ENCODE results near the gene NDUFS8.

NDUFS8 gene

GRCh38 chr11:68074584-68075352 lies 44.3 kb downstream of the NDUFS8 start:
- TF ChIP-seq CREB1 (IDR thresholded peaks at IDR 0.05; ENCODE audit: low read depth) (no peak), EGR1 (IDR thresholded peaks at IDR 0.05) (no peak), FOXM1 (IDR thresholded peaks at IDR 0.05; ENCODE audit: borderline replicate concordance, low read depth) (no peak), TCF12 (IDR thresholded peaks at IDR 0.05; ENCODE audit: low read depth) (no peak), USF1 (IDR thresholded peaks at IDR 0.05) (no peak), ZBTB7A (IDR thresholded peaks at IDR 0.05; ENCODE audit: low read depth) (no peak), EP300 (IDR thresholded peaks at IDR 0.05; ENCODE audit: borderline replicate concordance) (no peak), NFIC (IDR thresholded peaks at IDR 0.05) (no peak), MAX (IDR thresholded peaks at IDR 0.05) (no peak), TEAD4 (IDR thresholded peaks at IDR 0.05) (no peak), YY1 (IDR thresholded peaks at IDR 0.05; ENCODE audit: low read depth) (no peak), CEBPB (IDR thresholded peaks at IDR 0.05) (no peak), TAF1 (IDR thresholded peaks at IDR 0.05; ENCODE audit: low read depth) (no peak), REST (IDR thresholded peaks at IDR 0.05; ENCODE audit: low read depth) (no peak), RAD21 (IDR thresholded peaks at IDR 0.05; ENCODE audit: low read depth) (no peak)

- TF ChIP-seq EGR1 (IDR thresholded peaks at IDR 0.05) (no peak), FOXM1 (IDR thresholded peaks at IDR 0.05; ENCODE audit: borderline replicate concordance, low read depth) (no peak), REST (IDR thresholded peaks at IDR 0.05; ENCODE audit: low read depth) (no peak), USF1 (IDR thresholded peaks at IDR 0.05) (no peak), TEAD4 (IDR thresholded peaks at IDR 0.05) (no peak), CEBPB (IDR thresholded peaks at IDR 0.05) (no peak), TAF1 (IDR thresholded peaks at IDR 0.05; ENCODE audit: low read depth) (no peak), ZBTB7A (IDR thresholded peaks at IDR 0.05; ENCODE audit: low read depth) (no peak)
Observed at GRCh38 chr11:68076371-68077042, 46.0 kb downstream of the NDUFS8 start.

- TF ChIP-seq EP300 (IDR thresholded peaks at IDR 0.05; ENCODE audit: borderline replicate concordance) (no peak), YY1 (IDR thresholded peaks at IDR 0.05; ENCODE audit: low read depth) (no peak), CEBPB (IDR thresholded peaks at IDR 0.05) (no peak), REST (IDR thresholded peaks at IDR 0.05; ENCODE audit: low read depth) (no peak), NFIC (IDR thresholded peaks at IDR 0.05) (no peak), TEAD4 (IDR thresholded peaks at IDR 0.05) (no peak), RAD21 (IDR thresholded peaks at IDR 0.05; ENCODE audit: low read depth) (no peak), TCF12 (IDR thresholded peaks at IDR 0.05; ENCODE audit: low read depth) (no peak), FOXM1 (IDR thresholded peaks at IDR 0.05; ENCODE audit: borderline replicate concordance, low read depth) (no peak), USF1 (IDR thresholded peaks at IDR 0.05) (no peak), CREB1 (IDR thresholded peaks at IDR 0.05; ENCODE audit: low read depth) (no peak), MAX (IDR thresholded peaks at IDR 0.05) (no peak), TAF1 (IDR thresholded peaks at IDR 0.05; ENCODE audit: low read depth) (no peak)
Observed at GRCh38 chr11:68077617-68078582, 47.4 kb downstream of the NDUFS8 start.
